H9 (cell line): ENCODE measurements around the gene DUOX1. TPM values are rescaled to one million over a fixed set of nuclear protein-coding genes. Genes with fewer than 3 reads are reported as not detected.

Experiments
- DNase-seq: peaks from one replicate; pipeline ENCODE4 v3.0.0-alpha.2; 2017
- H2AFZ ChIP-seq: one replicate; pipeline ENCODE4 v1.6.1; 2013; ENCODE audit warnings: mild to moderate bottlenecking, low read length, control low read depth, moderate library complexity
- H2AK5ac ChIP-seq: 2 replicates; pipeline ENCODE4 v1.6.1; 2013; ENCODE audit warnings: low read length, control low read depth, mixed read lengths; ENCODE audit not compliant: insufficient read length
- H2BK120ac ChIP-seq: one replicate; pipeline ENCODE4 v1.6.1; 2013; ENCODE audit warnings: low read depth, mild to moderate bottlenecking, low read length, control low read depth, inconsistent platforms; ENCODE audit not compliant: poor library complexity, severe bottlenecking
- H2BK12ac ChIP-seq: 2 replicates; pipeline ENCODE4 v1.6.1; 2013; ENCODE audit warnings: low read length, control low read depth, mixed read lengths, low read depth; ENCODE audit not compliant: insufficient read length
- H2BK15ac ChIP-seq: 2 replicates; pipeline ENCODE4 v1.6.1; 2013; ENCODE audit warnings: low read depth, low read length, control low read depth
- H2BK20ac ChIP-seq: one replicate; pipeline ENCODE4 v1.6.1; 2013; ENCODE audit warnings: low read depth, mild to moderate bottlenecking, low read length, control low read depth, inconsistent platforms; ENCODE audit not compliant: poor library complexity, severe bottlenecking
- H2BK5ac ChIP-seq: 2 replicates; pipeline ENCODE4 v1.6.1; 2013; ENCODE audit warnings: low read length, control low read depth, mixed read lengths; ENCODE audit not compliant: insufficient read length
- H3K14ac ChIP-seq: 2 replicates; pipeline ENCODE4 v1.6.1; 2013; ENCODE audit warnings: low read length, control low read depth; ENCODE audit not compliant: insufficient read depth
- H3K18ac ChIP-seq: 2 replicates; pipeline ENCODE4 v1.6.1; 2013; ENCODE audit warnings: low read depth, mild to moderate bottlenecking, mixed read lengths, low read length, control low read depth; ENCODE audit not compliant: insufficient read length
- H3K23ac ChIP-seq: 2 replicates; pipeline ENCODE4 v1.6.1; 2013; ENCODE audit warnings: low read length, control low read depth, mixed read lengths, low read depth; ENCODE audit not compliant: insufficient read length
- H3K23me2 ChIP-seq: 2 replicates; pipeline ENCODE4 v1.6.1; 2013; ENCODE audit warnings: low read depth, mild to moderate bottlenecking, mixed read lengths, low read length, control low read depth; ENCODE audit not compliant: insufficient read length, poor library complexity, severe bottlenecking
- H3K27ac ChIP-seq: 2 replicates; pipeline ENCODE4 v1.5.1; 2013; ENCODE audit warnings: low read length, control low read depth, mixed read lengths, low read depth; ENCODE audit not compliant: insufficient read length
- H3K27me3 ChIP-seq: 2 replicates; pipeline ENCODE4 v1.6.1; 2013; ENCODE audit warnings: low read length, control low read depth, inconsistent platforms; ENCODE audit not compliant: insufficient read depth
- H3K4ac ChIP-seq: 2 replicates; pipeline ENCODE4 v1.6.1; 2013; ENCODE audit warnings: low read depth, mild to moderate bottlenecking, control low read depth, inconsistent platforms, low read length, moderate library complexity
- H3K4me1 ChIP-seq: 2 replicates; pipeline ENCODE4 v1.6.1; 2013; ENCODE audit warnings: low read length, control low read depth, inconsistent platforms; ENCODE audit not compliant: insufficient read depth
- H3K4me2 ChIP-seq: 2 replicates; pipeline ENCODE4 v1.6.1; 2013; ENCODE audit warnings: low read length, control low read depth, mixed read lengths; ENCODE audit not compliant: insufficient read length, insufficient read depth
- H3K56ac ChIP-seq: 2 replicates; pipeline ENCODE4 v1.6.1; 2013; ENCODE audit warnings: low read depth, mild to moderate bottlenecking, mixed read lengths, low read length, control low read depth; ENCODE audit not compliant: insufficient read length
- H3K79me1 ChIP-seq: 2 replicates; pipeline ENCODE4 v1.6.1; 2013; ENCODE audit warnings: low read depth, mild to moderate bottlenecking, moderate library complexity, low read length, control low read depth, inconsistent platforms; ENCODE audit not compliant: insufficient read depth, poor library complexity, severe bottlenecking
- H3K79me2 ChIP-seq: 2 replicates; pipeline ENCODE4 v1.6.1; 2013; ENCODE audit warnings: low read length, control low read depth, inconsistent platforms; ENCODE audit not compliant: insufficient read depth
- H3K9ac ChIP-seq: 2 replicates; pipeline ENCODE4 v1.6.1; 2013; ENCODE audit warnings: low read length, control low read depth, mixed read lengths; ENCODE audit not compliant: insufficient read length; ENCODE audit errors: extremely low read depth
- H3K9me3 ChIP-seq: one replicate; pipeline ENCODE4 v1.6.1; 2013; ENCODE audit warnings: low read depth, low read length, inconsistent platforms; ENCODE audit not compliant: control insufficient read depth
- H3T11ph ChIP-seq: one replicate; pipeline ENCODE4 v1.6.1; 2013; ENCODE audit warnings: mild to moderate bottlenecking, low read length, control low read depth, inconsistent platforms
- H4K20me1 ChIP-seq: one replicate; pipeline ENCODE4 v1.6.1; 2013; ENCODE audit not compliant: control insufficient read depth, insufficient read length, insufficient read depth
- H4K5ac ChIP-seq: 2 replicates; pipeline ENCODE4 v1.6.1; 2013; ENCODE audit warnings: low read depth, mild to moderate bottlenecking, mixed read lengths, low read length, control low read depth; ENCODE audit not compliant: insufficient read length
- H4K8ac ChIP-seq: replicated peaks from 2 replicates; pipeline ENCODE4 v1.6.1; 2013; ENCODE audit warnings: low read length, control low read depth, mixed read lengths, low read depth; ENCODE audit not compliant: insufficient read length
- H4K91ac ChIP-seq: 2 replicates; pipeline ENCODE4 v1.6.1; 2013; ENCODE audit warnings: low read depth, mild to moderate bottlenecking, moderate library complexity, mixed read lengths, low read length, control low read depth; ENCODE audit not compliant: insufficient read length
- H3K27ac Mint-ChIP-seq, 3 experiments: 2 replicates in 2 of 3; 3 replicates in 1 of 3; pipeline ENCODE4 v1.8.0; 2020 to 2021; ENCODE audit warnings: mixed read lengths in 3 of 3, mild to moderate bottlenecking in 1 of 3, moderate library complexity in 1 of 3
- H3K27me3 Mint-ChIP-seq: 2 replicates; pipeline ENCODE4 v1.8.0; 2021; ENCODE audit warnings: low read depth, mild to moderate bottlenecking, moderate library complexity, mixed read lengths
- H3K36me3 Mint-ChIP-seq, 3 experiments: 2 replicates in 2 of 3; 3 replicates in 1 of 3; pipeline ENCODE4 v1.8.0; 2020 to 2021; ENCODE audit warnings: low read depth in 3 of 3, mixed read lengths in 3 of 3; ENCODE audit not compliant: insufficient read depth in 1 of 3
- H3K4me1 Mint-ChIP-seq, 2 experiments: 2 replicates each; pipeline ENCODE4 v1.8.0; 2020; ENCODE audit warnings: mixed read lengths in 2 of 2
- H3K4me3 Mint-ChIP-seq, 2 experiments: 2 replicates in 1 of 2; 3 replicates in 1 of 2; pipeline ENCODE4 v1.8.0; 2020 to 2021; ENCODE audit warnings: mild to moderate bottlenecking in 2 of 2, mixed read lengths in 2 of 2, moderate library complexity in 1 of 2
- H3K9me3 Mint-ChIP-seq, 2 experiments: 2 replicates in 1 of 2; 3 replicates in 1 of 2; pipeline ENCODE4 v1.8.0; 2020; ENCODE audit warnings: mild to moderate bottlenecking in 2 of 2, mixed read lengths in 2 of 2, moderate library complexity in 1 of 2
- CTCF ChIP-seq: fragments of 200-600 bp; sonication (generic); conservative IDR thresholded peaks from 3 replicates; pipeline ENCODE4 v1.8.0; 2021; ENCODE audit warnings: antibody characterized with exemption, mild to moderate bottlenecking
- WGBS: extraction: QIAGEN DNeasy Blood & Tissue Kit; methylation state at CpG from one replicate; pipeline ENCODE4 v1.1.7; 2013; ENCODE audit warnings: missing lambda C conversion rate, low lambda C conversion rate, mixed read lengths; ENCODE audit not compliant: insufficient read length; ENCODE audit errors: extremely low coverage; 5-methylcytosine and 5-hydroxymethylcytosine counted together
- total RNA-seq: library from RNA; stranded (reverse); gene quantifications from 2 replicates; pipeline ENCODE4 v1.2.1, GENCODE V29; 2021

DUOX1 gene
- total RNA-seq, 1 experiment from 2014 or later = 2.6 TPM

GRCh38 chr15:45163508-45163856, 33.7 kb downstream of the DUOX1 start:
- H3K27ac ChIP-seq = no peak overlapping the region
- no peak overlapping the region for H2AFZ ChIP-seq
- H3K14ac ChIP-seq = no peak overlapping the region
- no peak overlapping the region for H3K4me2 ChIP-seq
- no peaks in the 10 kb centered on the region for H3K79me1 ChIP-seq
- H3K27me3 Mint-ChIP-seq = peaks cover 13% of the 10 kb centered on the region; the same call in 1 of the 2 replicates
- no peaks in the 10 kb centered on the region for H4K20me1 ChIP-seq
- H3K36me3 Mint-ChIP-seq = peaks cover 0 to 3% (median 2%) of the 10 kb centered on the region in 3 experiments; a peak in 3 of 7 replicates
- WGBS = no CpG with 5 or more reads among the region's 9 CpGs
- H3K4me1 Mint-ChIP-seq = peaks cover 19 to 29% of the 10 kb centered on the region in 2 experiments
- no peaks in the 10 kb centered on the region for H3K27me3 ChIP-seq
- no peak for DNase-seq
- no peak overlapping the region for H2BK15ac ChIP-seq
- no peak overlapping the region for H3K56ac ChIP-seq
- H4K91ac ChIP-seq = no peak overlapping the region
- H4K5ac ChIP-seq = no peak overlapping the region
- no peak overlapping the region for H3K27ac Mint-ChIP-seq
- H3K9me3 Mint-ChIP-seq = no peaks in the 10 kb centered on the region; a peak in 1 of 5 replicates
- no peak overlapping the region for H3T11ph ChIP-seq
- no peaks in the 10 kb centered on the region for H3K79me2 ChIP-seq
- H3K23me2 ChIP-seq = no peaks in the 10 kb centered on the region
- no peak overlapping the region for H2BK20ac ChIP-seq
- no peaks in the 10 kb centered on the region for H3K4me1 ChIP-seq
- H3K23ac ChIP-seq = no peak overlapping the region
- H3K9me3 ChIP-seq = no peaks in the 10 kb centered on the region
- no peak overlapping the region for H3K18ac ChIP-seq
- no peak overlapping the region for H4K8ac ChIP-seq
- no peak overlapping the region for H2BK12ac ChIP-seq
- TF ChIP-seq CTCF = no peak
- H3K9ac ChIP-seq = no peak overlapping the region
- no peak overlapping the region for H2AK5ac ChIP-seq
- H3K4ac ChIP-seq = no peak overlapping the region
- H3K4me3 Mint-ChIP-seq = 0 out of 5 replicates have a peak overlapping the region, but pooled peaks of 1 of the 2 experiments have one; percentile 22
- H2BK5ac ChIP-seq = no peak overlapping the region
- no peak overlapping the region for H2BK120ac ChIP-seq
